Natural killer cell (primary cell): ENCODE data around the gene CLECL1. TPM values are rescaled to one million over a fixed set of nuclear protein-coding genes. Genes with fewer than 3 reads are reported as not detected.

Experiments used
- ATAC-seq, 3 donors: fragments of 150-1000 bp in 2 of 3; fragments of 200-7000 bp in 1 of 3; cut with Tn5 transposase; 1 replicate in 1 of 3; 2 replicates in 2 of 3; pipeline ENCODE4 v1.10.0; 2021; ENCODE audit warnings: mild to moderate bottlenecking in 2 of 3, moderate library complexity in 2 of 3
- DNase-seq, 2 donors: peaks; one replicate each; pipeline versions ENCODE4 v3.0.0 to v3.0.0-alpha.2; 2013 to 2021; ENCODE audit warnings: mixed read lengths in 1 of 2
- H3K27ac ChIP-seq: one replicate; pipeline ENCODE4 v1.5.1; 2013; ENCODE audit warnings: mild to moderate bottlenecking, low read length
- H3K27me3 ChIP-seq: one replicate; pipeline ENCODE4 v1.6.1; 2013; ENCODE audit warnings: low read length; ENCODE audit not compliant: control insufficient read depth, insufficient read depth
- H3K36me3 ChIP-seq: one replicate; pipeline ENCODE4 v1.6.1; 2013; ENCODE audit warnings: low read length; ENCODE audit not compliant: control insufficient read depth, insufficient read depth
- H3K4me1 ChIP-seq: one replicate; pipeline ENCODE4 v1.6.1; 2013; ENCODE audit warnings: low read length; ENCODE audit not compliant: control insufficient read depth, insufficient read depth
- H3K4me3 ChIP-seq: one replicate; pipeline ENCODE4 v1.5.1; 2013; ENCODE audit warnings: low read length
- H3K9me3 ChIP-seq: one replicate; pipeline ENCODE4 v1.6.1; 2013; ENCODE audit warnings: low read length; ENCODE audit not compliant: control insufficient read depth, insufficient read depth
- H3K27ac Mint-ChIP-seq, 2 donors: one replicate each; pipeline ENCODE4 v1.8.0; 2022; ENCODE audit warnings: mild to moderate bottlenecking in 2 of 2, mixed read lengths in 2 of 2, moderate library complexity in 1 of 2
- H3K27me3 Mint-ChIP-seq, 2 donors: one replicate each; pipeline ENCODE4 v1.8.0; 2022; ENCODE audit warnings: low read depth in 2 of 2, mixed read lengths in 2 of 2
- H3K36me3 Mint-ChIP-seq: one replicate; pipeline ENCODE4 v1.8.0; 2022; ENCODE audit warnings: mixed read lengths
- H3K4me1 Mint-ChIP-seq, 2 donors: one replicate each; pipeline ENCODE4 v1.8.0; 2022; ENCODE audit warnings: mixed read lengths in 2 of 2
- H3K4me3 Mint-ChIP-seq: one replicate; pipeline ENCODE4 v1.8.0; 2022; ENCODE audit warnings: mild to moderate bottlenecking, moderate library complexity, mixed read lengths
- H3K9me3 Mint-ChIP-seq, 2 donors: one replicate each; pipeline ENCODE4 v1.8.0; 2022; ENCODE audit warnings: mixed read lengths in 2 of 2
- WGBS: methylation state at CpG from one replicate; pipeline ENCODE4 v1.1.7; 2013; ENCODE audit warnings: missing lambda C conversion rate; ENCODE audit not compliant: insufficient coverage; 5-methylcytosine and 5-hydroxymethylcytosine counted together
- intact Hi-C: fragments of 100-400 bp; cut with micrococcal nuclease; formaldehyde crosslinking; loops from one replicate; pipeline ENCODE4 v1.14.2; 2022
- total RNA-seq, 4 donors: library from RNA; stranded (reverse); fragments of 120-200 nt in 1 of 4; gene quantifications; one replicate each; pipeline versions ENCODE4 v1.2.3 to v1.2.4, GENCODE V29; 2013 to 2022
- TF ChIP-seq, protein P1 (sequence below): fragments of 200-600 bp; IDR thresholded peaks from one replicate; pipeline ENCODE4 v1.8.0; 2022; ENCODE audit warnings: antibody characterized with exemption

The CLECL1 gene
- total RNA-seq, 3 donors from 2014 or later (not counting 1 experiment from before 2014, with no cell fraction given) = 0.64 to 1.5 (median 0.72) TPM

GRCh38 chr12:9749640-9750039 lies 16.7 kb upstream of the CLECL1 start:
- no peaks in the 10 kb centered on the region for H3K27me3 Mint-ChIP-seq
- no peak for DNase-seq
- no peak overlapping the region for H3K27ac ChIP-seq
- H3K4me3 Mint-ChIP-seq = peak overlapping the region; percentile 74
- no peak for ATAC-seq
- H3K9me3 ChIP-seq = no peaks in the 10 kb centered on the region
- no peaks in the 10 kb centered on the region for H3K9me3 Mint-ChIP-seq
- WGBS = no CpG with 5 or more reads among the region's 1 CpG
- H3K4me3 ChIP-seq = no peak overlapping the region
- H3K36me3 ChIP-seq = peaks cover 28% of the 10 kb centered on the region
- peaks cover 16% of the 10 kb centered on the region for H3K4me1 ChIP-seq
- H3K27me3 ChIP-seq = no peaks in the 10 kb centered on the region
- H3K27ac Mint-ChIP-seq = peak overlapping the region in 1 of 2 donors; percentile 100
- intact Hi-C loops = loop anchor here (1.0 to 5.0 kb wide), 3 partner anchors 49 to 443 kb away; no protein-coding TSS in a partner anchor
- TF ChIP-seq, protein P1, sequence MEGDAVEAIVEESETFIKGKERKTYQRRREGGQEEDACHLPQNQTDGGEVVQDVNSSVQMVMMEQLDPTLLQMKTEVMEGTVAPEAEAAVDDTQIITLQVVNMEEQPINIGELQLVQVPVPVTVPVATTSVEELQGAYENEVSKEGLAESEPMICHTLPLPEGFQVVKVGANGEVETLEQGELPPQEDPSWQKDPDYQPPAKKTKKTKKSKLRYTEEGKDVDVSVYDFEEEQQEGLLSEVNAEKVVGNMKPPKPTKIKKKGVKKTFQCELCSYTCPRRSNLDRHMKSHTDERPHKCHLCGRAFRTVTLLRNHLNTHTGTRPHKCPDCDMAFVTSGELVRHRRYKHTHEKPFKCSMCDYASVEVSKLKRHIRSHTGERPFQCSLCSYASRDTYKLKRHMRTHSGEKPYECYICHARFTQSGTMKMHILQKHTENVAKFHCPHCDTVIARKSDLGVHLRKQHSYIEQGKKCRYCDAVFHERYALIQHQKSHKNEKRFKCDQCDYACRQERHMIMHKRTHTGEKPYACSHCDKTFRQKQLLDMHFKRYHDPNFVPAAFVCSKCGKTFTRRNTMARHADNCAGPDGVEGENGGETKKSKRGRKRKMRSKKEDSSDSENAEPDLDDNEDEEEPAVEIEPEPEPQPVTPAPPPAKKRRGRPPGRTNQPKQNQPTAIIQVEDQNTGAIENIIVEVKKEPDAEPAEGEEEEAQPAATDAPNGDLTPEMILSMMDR = no peak
- peaks cover 27% of the 10 kb centered on the region for H3K36me3 Mint-ChIP-seq
- H3K4me1 Mint-ChIP-seq = peaks cover 12 to 28% of the 10 kb centered on the region in 2 donors

GRCh38 chr12:9745199-9745598 lies 12.3 kb upstream of the CLECL1 start:
- no peaks in the 10 kb centered on the region for H3K36me3 ChIP-seq
- no peaks in the 10 kb centered on the region for H3K27me3 ChIP-seq
- H3K9me3 ChIP-seq = no peaks in the 10 kb centered on the region
- DNase-seq = no peak
- no peak for ATAC-seq
- intact Hi-C loops = loop anchor here (5.0 kb wide), 2 partner anchors 262 to 447 kb away; no protein-coding TSS in a partner anchor
- no peaks in the 10 kb centered on the region for H3K9me3 Mint-ChIP-seq
- no peak overlapping the region for H3K4me3 Mint-ChIP-seq
- WGBS = 96% methylated on average over 3 of the region's 3 CpGs
- TF ChIP-seq, protein P1 = no peak
- peak overlapping the region in 1 of 2 donors; percentile 7 for H3K27ac Mint-ChIP-seq
- H3K27ac ChIP-seq = no peak overlapping the region
- peaks cover 32 to 33% of the 10 kb centered on the region in 2 donors for H3K4me1 Mint-ChIP-seq
- no peaks in the 10 kb centered on the region for H3K27me3 Mint-ChIP-seq
- peaks cover 25% of the 10 kb centered on the region for H3K4me1 ChIP-seq
- H3K4me3 ChIP-seq = no peak overlapping the region
- H3K36me3 Mint-ChIP-seq = no peaks in the 10 kb centered on the region

- WGBS = 12% methylated on average over 5 of the region's 5 CpGs
- H3K27me3 Mint-ChIP-seq = no peaks in the 10 kb centered on the region
- TF ChIP-seq, protein P1 = no peak
Measured at GRCh38 chr12:9742661-9743060, 9.8 kb upstream of the CLECL1 start.

DNA sequence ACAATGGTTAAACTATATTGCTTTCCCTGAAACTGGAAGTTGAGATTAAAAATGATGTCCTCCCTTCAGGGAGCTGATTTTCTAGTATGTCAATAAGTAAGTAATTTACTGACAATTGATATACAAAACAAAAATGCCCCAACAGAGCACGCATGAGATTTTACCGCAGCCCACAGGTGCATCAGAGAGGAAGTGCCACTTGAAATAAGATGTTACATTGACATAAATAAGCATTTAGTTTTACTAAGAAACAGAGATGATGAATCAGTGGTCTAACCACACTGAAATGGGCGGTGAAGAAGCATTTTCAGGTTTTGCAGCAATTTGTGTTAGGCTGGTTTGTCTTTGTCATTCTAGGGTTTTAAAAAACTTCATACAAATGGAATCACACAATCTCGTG lies 8.8 kb upstream of the CLECL1 start:
- WGBS = 0% methylated on average over 3 of the region's 4 CpGs
- H3K36me3 ChIP-seq = no peaks in the 10 kb centered on the region
- TF ChIP-seq, protein P1 = no peak
- Mint-ChIP-seq H3K27ac (peak overlapping the region; percentile 84 to 85), H3K9me3 (no peaks in the 10 kb centered on the region), H3K4me3 (peak overlapping the region; percentile 86), H3K27me3 (no peaks in the 10 kb centered on the region), H3K36me3 (no peaks in the 10 kb centered on the region), H3K4me1 (peaks cover 52 to 53% of the 10 kb centered on the region in 2 donors)
- H3K9me3 ChIP-seq = no peaks in the 10 kb centered on the region
- H3K4me1 ChIP-seq = peaks cover 32% of the 10 kb centered on the region
- ATAC-seq (peak; percentile 71 to 88 (median 82)), DNase-seq (peak; percentile 60 to 93)
- intact Hi-C loops = loop anchor here (1.0 kb wide), 1 partner anchor 90 kb away; no protein-coding TSS in a partner anchor
- peak overlapping the region; percentile 21 for H3K4me3 ChIP-seq
- H3K27ac ChIP-seq = peak overlapping the region; percentile 82
- H3K27me3 ChIP-seq = no peaks in the 10 kb centered on the region

More at GRCh38 chr12:9742661-9743060, 9.8 kb upstream of the CLECL1 start:
- ATAC-seq (peak in 1 of 3 donors; percentile 34), DNase-seq (peak in 1 of 2 donors; percentile 68)
- peaks cover 32% of the 10 kb centered on the region for H3K4me1 ChIP-seq
- no peaks in the 10 kb centered on the region for H3K27me3 ChIP-seq
- intact Hi-C loops = no loop called here
- peak overlapping the region; percentile 80 for H3K27ac ChIP-seq
- H3K4me3 ChIP-seq = no peak overlapping the region
- Mint-ChIP-seq H3K9me3 (no peaks in the 10 kb centered on the region), H3K4me1 (peaks cover 44% of the 10 kb centered on the region in 2 donors), H3K36me3 (no peaks in the 10 kb centered on the region), H3K4me3 (peak overlapping the region; percentile 86), H3K27ac (peak overlapping the region; percentile 84 to 85)
- H3K9me3 ChIP-seq = no peaks in the 10 kb centered on the region
- H3K36me3 ChIP-seq = no peaks in the 10 kb centered on the region
